K562 (cell line): ENCODE measurements around the gene MATN1. TPM values are rescaled to one million over a fixed set of nuclear protein-coding genes. Genes with fewer than 3 reads are reported as not detected.

Experiments used
- ATAC-seq: fragments of 200-7000 bp; cut with Tn5 transposase; 3 replicates; pipeline ENCODE4 v1.9.1; 2020; ENCODE audit warnings: moderate library complexity
- BruUV-seq: library from RNA; stranded (reverse); fragments of 400-500 nt; replicated peaks from 2 replicates; lab custom pipeline; 2021; lab: Mats Ljungman, UMichigan
- CTCF ChIA-PET: fragments of 300-600 bp; formaldehyde crosslinking; extraction: SDS; loops from one replicate; lab custom pipeline; 2021; ENCODE audit warnings: low intra/inter-chr PET ratio; lab: Yijun Ruan, JAX
- POLR2A ChIA-PET: fragments of 300-600, 350-650 bp; sonication (Branson Sonifier 250); formaldehyde crosslinking; extraction: SDS; loops from one replicate; lab custom pipeline; 2021; ENCODE audit warnings: antibody characterized with exemption, inconsistent platforms; lab: Yijun Ruan, JAX
- DNase-seq, 4 experiments: peaks; one replicate each; pipeline versions ENCODE4 v3.0.0 to v3.0.0-alpha.2; 2011 to 2018; ENCODE audit warnings: low spot score in 3 of 4, mixed read lengths in 3 of 4; ENCODE audit errors: extremely low read depth in 1 of 4
- FAIRE-seq: peaks from 2 replicates; lab custom pipeline; 2011; peaks lifted over from hg19 to GRCh38; lab: Jason Lieb, UNC
- H2AFZ ChIP-seq: 2 replicates; pipeline ENCODE4 v1.6.0; 2011; ENCODE audit warnings: low read depth, low read length, control low read depth, inconsistent platforms
- H3K27ac ChIP-seq: fragments of 200-600 bp; 3 replicates; pipeline ENCODE4 v1.8.0; 2011; ENCODE audit warnings: low read depth, mild to moderate bottlenecking, control low read depth, inconsistent platforms, low read length, moderate library complexity, mixed read lengths; ENCODE audit errors: extremely low read depth
- H3K27me3 ChIP-seq, 2 experiments: fragments of 300-600 bp in 1 of 2; 2 replicates in 1 of 2; 3 replicates in 1 of 2; pipeline versions ENCODE4 v1.6.0 to v1.8.0; 2011; ENCODE audit warnings: inconsistent platforms in 2 of 2, low read length in 2 of 2, mild to moderate bottlenecking in 1 of 2, mixed read lengths in 1 of 2, moderate library complexity in 1 of 2; ENCODE audit not compliant: control insufficient read depth in 2 of 2, insufficient read depth in 2 of 2
- H3K36me3 ChIP-seq: fragments of 300-600 bp; 3 replicates; pipeline ENCODE4 v1.8.0; 2011; ENCODE audit warnings: mild to moderate bottlenecking, low read length, inconsistent platforms; ENCODE audit not compliant: control insufficient read depth, insufficient read depth
- H3K4me1 ChIP-seq, 2 experiments: fragments of 200-600 bp in 1 of 2; replicated peaks in 1 of 2; 2 replicates in 1 of 2; 3 replicates in 1 of 2; pipeline versions ENCODE4 v1.5.1 to v1.8.0; 2011; ENCODE audit warnings: inconsistent platforms in 2 of 2, low read length in 2 of 2, mild to moderate bottlenecking in 1 of 2, mixed read lengths in 1 of 2, moderate library complexity in 1 of 2; ENCODE audit not compliant: control insufficient read depth in 2 of 2, insufficient read depth in 2 of 2
- H3K4me2 ChIP-seq: 2 replicates; pipeline ENCODE4 v1.6.1; 2011; ENCODE audit warnings: low read length, control low read depth, inconsistent platforms, mixed read lengths; ENCODE audit not compliant: insufficient read depth
- H3K4me3 ChIP-seq: fragments of 200-600 bp; sonication (generic), shearing (Covaris generic); 2 replicates; pipeline ENCODE4 v1.5.1; 2016; ENCODE audit warnings: control low read depth, inconsistent platforms
- H3K79me2 ChIP-seq: fragments of 200-600 bp; 3 replicates; pipeline ENCODE4 v1.8.0; 2011; ENCODE audit warnings: low read length, inconsistent platforms; ENCODE audit not compliant: control insufficient read depth, insufficient read depth
- H3K9ac ChIP-seq, 2 experiments: 2 replicates each; pipeline versions ENCODE4 v1.6.0 to v1.6.1; 2011; ENCODE audit warnings: low read depth in 2 of 2, low read length in 2 of 2, control low read depth in 1 of 2, inconsistent platforms in 1 of 2, mild to moderate bottlenecking in 1 of 2, mixed read lengths in 1 of 2; ENCODE audit not compliant: insufficient read depth in 1 of 2
- H3K9me1 ChIP-seq: one replicate; pipeline ENCODE4 v1.6.0; 2011; ENCODE audit warnings: inconsistent platforms, mild to moderate bottlenecking, low read length, moderate library complexity; ENCODE audit not compliant: control insufficient read depth, insufficient read depth
- H3K9me3 ChIP-seq: replicated peaks from 2 replicates; pipeline ENCODE4 v1.5.1; 2011; ENCODE audit warnings: low read depth, low read length, inconsistent platforms; ENCODE audit not compliant: control insufficient read depth, insufficient read depth
- H4K20me1 ChIP-seq: replicated peaks from 2 replicates; pipeline ENCODE4 v1.6.1; 2011; ENCODE audit warnings: low read length, inconsistent platforms, mixed read lengths; ENCODE audit not compliant: control insufficient read depth, insufficient read depth
- ARID1B ChIP-seq: fragments of 450-650 bp; IDR thresholded peaks from 2 replicates; pipeline ENCODE4 v1.6.1; 2016; ENCODE audit warnings: antibody characterized with exemption, mild to moderate bottlenecking, inconsistent platforms
- BCL6 ChIP-seq: fragments of 250-450 bp; sonication (Bioruptor Pico); IDR thresholded peaks from 2 replicates; pipeline ENCODE4 v1.4.0; 2020
- CBFA2T2 ChIP-seq: fragments of 450-650 bp; conservative IDR thresholded peaks from 2 replicates; pipeline ENCODE4 v1.6.1; 2017; ENCODE audit warnings: mild to moderate bottlenecking
- DEAF1 ChIP-seq: fragments of 450-650 bp; formaldehyde crosslinking; IDR thresholded peaks from 2 replicates; pipeline ENCODE4 v1.4.0; 2020; ENCODE audit warnings: mild to moderate bottlenecking, moderate library complexity
- DNMT1 ChIP-seq: fragments of 450-650 bp; IDR thresholded peaks from 2 replicates; pipeline ENCODE4 v1.6.1; 2016; ENCODE audit warnings: antibody characterized with exemption, mild to moderate bottlenecking
- E2F5 ChIP-seq: sonication (generic); formaldehyde crosslinking; IDR thresholded peaks from 2 replicates; pipeline ENCODE4 v1.8.0; 2022; ENCODE audit warnings: mild to moderate bottlenecking, missing genetic modification reagents
- FOXA3 ChIP-seq, 2 experiments: fragments of 450-650 bp in 1 of 2; sonication (generic) in 1 of 2; formaldehyde crosslinking; IDR thresholded peaks in 1 of 2; conservative IDR thresholded peaks in 1 of 2; 2 replicates each; pipeline versions ENCODE4 v1.4.0 to v1.8.0; 2020 to 2022; ENCODE audit warnings: mild to moderate bottlenecking in 2 of 2, missing genetic modification reagents in 1 of 2
- HNRNPK ChIP-seq: fragments of 200-400 bp; formaldehyde crosslinking; IDR thresholded peaks from one replicate; pipeline ENCODE4 v1.6.1; 2018; ENCODE audit warnings: mild to moderate bottlenecking, low read depth, low read length; ENCODE audit not compliant: poor library complexity, severe bottlenecking
- HNRNPL ChIP-seq: fragments of 200-400 bp; formaldehyde crosslinking; IDR thresholded peaks from 2 replicates; pipeline ENCODE4 v1.6.1; 2017; ENCODE audit warnings: low read depth, mild to moderate bottlenecking, low read length
- KLF10 ChIP-seq: fragments of 250-450 bp; sonication (Bioruptor Pico); IDR thresholded peaks from 2 replicates; pipeline ENCODE4 v1.6.1; 2021; ENCODE audit warnings: matching md5 sums
- LEF1 ChIP-seq: fragments of 450-650 bp; IDR thresholded peaks from 2 replicates; pipeline ENCODE4 v1.6.1; 2016; ENCODE audit warnings: mild to moderate bottlenecking
- NR2C2 ChIP-seq, 2 experiments: fragments of 200-800 bp in 1 of 2; sonication (Bioruptor generic) in 1 of 2; sonication (generic) in 1 of 2; formaldehyde crosslinking in 1 of 2; IDR thresholded peaks; 2 replicates each; pipeline versions ENCODE4 v1.6.1 to v1.8.0; 2016 to 2022; ENCODE audit warnings: mild to moderate bottlenecking in 1 of 2, missing compliant biosample characterization in 1 of 2, missing genetic modification characterization in 1 of 2, missing genetic modification reagents in 1 of 2
- PTTG1 ChIP-seq: fragments of 450-650 bp; IDR thresholded peaks from 2 replicates; pipeline ENCODE4 v1.6.1; 2016; ENCODE audit warnings: low read depth, mild to moderate bottlenecking, missing genetic modification characterization, missing compliant biosample characterization
- WHSC1 ChIP-seq: IDR thresholded peaks from one replicate; pipeline ENCODE4 v1.6.1; 2012; ENCODE audit warnings: low read length, control low read depth, inconsistent platforms
- ZNF584 ChIP-seq: fragments of 200-800 bp; sonication (Bioruptor generic); IDR thresholded peaks from 2 replicates; pipeline ENCODE4 v1.6.1; 2016; ENCODE audit warnings: low read depth, mild to moderate bottlenecking, missing genetic modification characterization, missing compliant biosample characterization
- ZNF589 ChIP-seq: fragments of 200-800 bp; sonication (Bioruptor generic); IDR thresholded peaks from 2 replicates; pipeline ENCODE4 v1.6.1; 2016; ENCODE audit warnings: low read depth, missing genetic modification characterization, missing compliant biosample characterization
- WGBS: fragments of 100-300 bp; shearing (Covaris generic); methylation state at CpG from one replicate; pipeline ENCODE4 v1.1.6; 2016; ENCODE audit warnings: low coverage, mixed read lengths; ENCODE audit not compliant: insufficient coverage; ENCODE audit errors: missing lambda C conversion rate; 5-methylcytosine and 5-hydroxymethylcytosine counted together
- in situ Hi-C: fragments of 300-500 bp; cut with MboI; formaldehyde crosslinking; loops from 4 replicates; pipeline ENCODE4 v1.15.0; 2018; ENCODE audit warnings: inconsistent platforms, mixed read lengths
- intact Hi-C: fragments of 100-400 bp; cut with micrococcal nuclease; formaldehyde crosslinking; loops from 2 replicates; pipeline ENCODE4 v1.14.2; 2022
- polyA plus RNA-seq, 8 experiments: library from polyadenylated mRNA; depleted of rRNA in 4 of 8; stranded (reverse) in 5 of 8; unstranded in 3 of 8; fragments of >200 nt; fragmentation: Nextera tagmentation in 2 of 8; fragmentation: Illumina TruSeq in 1 of 8; extraction: Ambion mirVana in 2 of 8; extraction: Trizol in 1 of 8; gene quantifications; 2 replicates each; pipeline versions ENCODE4 v1.2.1 to v1.2.3, GENCODE V29; 2011 to 2014; ENCODE audit warnings: inconsistent platforms in 1 of 8, missing spikeins in 1 of 8
- total RNA-seq, 7 experiments: library from RNA; depleted of rRNA in 6 of 7; stranded (reverse); fragments of >200 nt in 6 of 7; fragmentation: Illumina TruSeq in 2 of 7; extraction: Trizol in 2 of 7; gene quantifications; 2 replicates each; pipeline versions ENCODE4 v1.2.1 to v1.2.3, GENCODE V29; 2011 to 2021; ENCODE audit warnings: low replicate concordance in 1 of 7
- TF ChIP-seq, protein P1 (sequence below): fragments of 450-650 bp; IDR thresholded peaks from 2 replicates; pipeline ENCODE4 v1.6.1; 2018; ENCODE audit warnings: mild to moderate bottlenecking, low read depth; ENCODE audit not compliant: partially characterized antibody

MATN1 gene
- total and polyA plus RNA-seq, 9 of the 15 experiments (the other 6 are each of a cell fraction or from before 2014, with no cell fraction given), result 0.10 to 2.3 (median 1.2) TPM

DNA sequence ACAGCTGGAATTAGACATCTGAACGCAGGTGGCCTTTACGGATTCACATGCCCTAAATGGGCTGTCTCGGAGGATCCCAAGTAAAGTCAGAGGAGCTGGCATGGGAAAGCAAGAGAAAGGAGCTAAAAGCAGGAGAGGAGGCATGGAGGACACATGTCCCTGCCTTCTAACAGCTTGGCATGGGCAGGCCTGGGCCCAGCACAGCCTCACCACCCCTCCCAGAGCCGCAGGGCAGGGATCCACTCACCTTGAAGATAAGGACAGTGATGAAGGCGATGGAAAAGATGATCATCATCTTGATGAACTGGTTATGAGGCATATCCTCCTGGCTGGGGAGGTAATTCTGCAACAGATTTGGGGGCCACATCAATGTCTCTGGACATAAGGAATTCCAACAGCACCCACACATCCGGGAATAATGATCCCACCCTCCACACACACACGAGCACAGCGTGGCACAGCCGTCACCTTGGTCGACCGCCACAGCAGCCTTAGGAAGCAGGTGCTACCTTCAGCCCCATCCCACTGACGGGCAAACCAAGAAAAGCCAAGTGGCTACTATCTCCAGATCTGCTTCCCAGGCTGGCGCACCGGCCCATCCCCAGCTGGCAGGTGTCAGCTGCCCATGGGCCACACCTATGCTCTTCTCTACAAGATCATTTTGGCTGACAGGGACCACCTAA is 14.1 kb upstream of the MATN1 start:
- no peak for DNase-seq
- Histone ChIP-seq H4K20me1 (no peaks in the 10 kb centered on the region), H3K79me2 (no peaks in the 10 kb centered on the region), H3K27ac (peak overlapping the region; percentile 5; the same call in 2 of the 3 replicates), H3K9me3 (peaks cover 9% of the 10 kb centered on the region), H3K27me3 (no peaks in the 10 kb centered on the region), H3K4me3 (no peak overlapping the region), H2AFZ (no peak overlapping the region), H3K4me2 (no peak overlapping the region), H3K9ac (no peak overlapping the region), H3K9me1 (no peaks in the 10 kb centered on the region), H3K4me1 (peaks cover 37 to 52% of the 10 kb centered on the region in 2 experiments), H3K36me3 (peaks cover 5% of the 10 kb centered on the region; the same call in 2 of the 3 replicates)
- ATAC-seq, result no peak
- POLR2A ChIA-PET, result interaction anchor here (2.3 kb wide), 1 partner anchor 11 kb away, joined by 7 read pairs; no protein-coding TSS in a partner anchor
- intact Hi-C loops, result no loop called here
- no TSS peak for BruUV-seq
- in situ Hi-C loops, result no loop called here
- no peak for FAIRE-seq
- 81% methylated on average over 14 of the region's 14 CpGs for WGBS
- CTCF ChIA-PET, result no interaction called here
- TF ChIP-seq CBFA2T2, result no peak
- no peak for TF ChIP-seq DNMT1
- no peak for TF ChIP-seq ARID1B
- TF ChIP-seq DEAF1 (CRISPR knock-in tag), result no peak
- no peak for TF ChIP-seq LEF1
- no peak for TF ChIP-seq PTTG1 (tag)
- TF ChIP-seq BCL6 (CRISPR knock-in tag), result no peak
- no peak for TF ChIP-seq FOXA3 (CRISPR knock-in tag; conservative IDR thresholded peaks at IDR 0.05 in 1 of 2, IDR thresholded peaks at IDR 0.05 in 1 of 2)
- TF ChIP-seq KLF10 (CRISPR knock-in tag), result no peak
- 0 out of 2 replicates have a peak, but pooled peaks have one; percentile 41 for TF ChIP-seq E2F5
- peak; percentile 11 for TF ChIP-seq WHSC1
- 0 out of 2 replicates have a peak, but pooled peaks have one; percentile 10 for TF ChIP-seq NR2C2 (CRISPR knock-in tag; IDR thresholded peaks at IDR 0.05)
- TF ChIP-seq NR2C2 (tag; IDR thresholded peaks at IDR 0.05), result no peak
- no peak for TF ChIP-seq ZNF589 (CRISPR knock-in tag)
- no peak for TF ChIP-seq HNRNPL
- no peak for TF ChIP-seq HNRNPK
- peak; percentile 49; the same call in 1 of the 2 replicates for TF ChIP-seq ZNF584 (CRISPR knock-in tag)
- TF ChIP-seq, protein P1, sequence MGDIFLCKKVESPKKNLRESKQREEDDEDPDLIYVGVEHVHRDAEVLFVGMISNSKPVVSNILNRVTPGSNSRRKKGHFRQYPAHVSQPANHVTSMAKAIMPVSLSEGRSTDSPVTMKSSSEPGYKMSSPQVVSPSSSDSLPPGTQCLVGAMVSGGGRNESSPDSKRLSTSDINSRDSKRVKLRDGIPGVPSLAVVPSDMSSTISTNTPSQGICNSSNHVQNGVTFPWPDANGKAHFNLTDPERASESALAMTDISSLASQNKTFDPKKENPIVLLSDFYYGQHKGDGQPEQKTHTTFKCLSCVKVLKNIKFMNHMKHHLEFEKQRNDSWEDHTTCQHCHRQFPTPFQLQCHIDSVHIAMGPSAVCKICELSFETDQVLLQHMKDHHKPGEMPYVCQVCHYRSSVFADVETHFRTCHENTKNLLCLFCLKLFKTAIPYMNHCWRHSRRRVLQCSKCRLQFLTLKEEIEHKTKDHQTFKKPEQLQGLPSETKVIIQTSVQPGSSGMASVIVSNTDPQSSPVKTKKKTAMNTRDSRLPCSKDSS, result no peak
